SJCRH30 (cell line): ENCODE measurements around the gene NRIP3. TPM values are rescaled to one million over a fixed set of nuclear protein-coding genes. Genes with fewer than 3 reads are reported as not detected.

Experiments used
- DNase-seq, 2 experiments: peaks; one replicate each; pipeline ENCODE4 v3.0.0-alpha.2; 2015 to 2020
- H3K27ac ChIP-seq: fragments of 250-450 bp; sonication (Bioruptor Pico); 2 replicates; pipeline ENCODE4 v1.5.1; 2020; ENCODE audit warnings: mild to moderate bottlenecking, moderate library complexity
- H3K27me3 ChIP-seq: fragments of 250-450 bp; sonication (Bioruptor Pico); 2 replicates; pipeline ENCODE4 v1.5.1; 2020; ENCODE audit warnings: mild to moderate bottlenecking, moderate library complexity
- H3K36me3 ChIP-seq: fragments of 250-450 bp; sonication (Bioruptor Pico); 2 replicates; pipeline ENCODE4 v1.5.1; 2020; ENCODE audit warnings: mild to moderate bottlenecking, moderate library complexity
- H3K4me1 ChIP-seq: fragments of 250-450 bp; sonication (Bioruptor Pico); 2 replicates; pipeline ENCODE4 v1.5.1; 2020; ENCODE audit warnings: mild to moderate bottlenecking, moderate library complexity
- H3K4me3 ChIP-seq: fragments of 250-450 bp; sonication (Bioruptor Pico); 2 replicates; pipeline ENCODE4 v1.5.1; 2020; ENCODE audit warnings: mild to moderate bottlenecking, moderate library complexity
- H3K9me3 ChIP-seq: fragments of 250-450 bp; sonication (Bioruptor Pico); replicated peaks from 2 replicates; pipeline ENCODE4 v1.5.1; 2020; ENCODE audit warnings: mild to moderate bottlenecking, moderate library complexity
- total RNA-seq: library from RNA; depleted of rRNA; stranded (reverse); fragments of >200 nt; shearing (Covaris generic); gene quantifications from 2 replicates; pipeline ENCODE4 v1.2.3, GENCODE V29; 2014; rRNA removed

Gene NRIP3
- 10.1 and 13.2 TPM in 2 replicates for total RNA-seq

DNA sequence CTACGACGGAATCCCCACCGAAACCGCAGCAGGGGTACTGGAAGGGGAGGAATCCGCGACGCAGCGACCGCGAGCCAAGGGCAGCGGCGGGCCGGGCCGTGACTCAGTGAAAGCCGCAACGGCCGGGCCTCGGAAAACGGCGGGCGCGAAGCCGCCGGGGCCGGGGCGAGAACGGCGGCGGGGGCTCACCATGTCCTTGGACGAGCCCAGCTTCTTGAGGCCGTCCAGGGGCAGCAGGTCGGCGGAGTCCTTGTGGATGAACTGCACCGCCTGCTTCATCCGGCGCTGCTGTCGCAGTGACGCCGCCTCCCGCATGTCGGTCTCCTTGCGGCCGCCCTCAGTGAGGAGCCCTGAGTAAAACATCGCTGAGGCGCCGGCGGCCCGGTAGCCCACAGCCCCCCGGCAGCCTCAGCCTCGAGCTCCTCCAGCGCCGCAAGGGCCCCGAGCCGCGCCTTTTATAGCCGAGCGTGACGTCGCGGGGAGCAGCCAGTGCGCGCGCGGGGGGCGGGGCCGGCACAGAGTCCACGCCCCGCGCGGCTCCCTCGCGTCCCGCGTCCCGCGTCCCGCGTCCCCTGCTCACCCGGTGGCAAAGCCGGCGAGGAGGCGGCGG lies at the start of gene NRIP3:
NRIP3 (minus strand) TSS at position 429 of the 610 bp plus-strand sequence; CDS start at position 363, 66 bp downstream.
- peaks cover 9% of the 10 kb centered on the region for H3K27me3 ChIP-seq
- peak; percentile 82 to 84 for DNase-seq
- no peaks in the 10 kb centered on the region for H3K9me3 ChIP-seq
- H3K4me1 ChIP-seq: no peaks in the 10 kb centered on the region
- peak within 1 kb of the TSS; percentile 63 for H3K4me3 ChIP-seq
- peak within 1 kb of the TSS; percentile 20; the same call in 1 of the 2 replicates for H3K27ac ChIP-seq
- H3K36me3 ChIP-seq: no peaks in the 10 kb centered on the region

DNA sequence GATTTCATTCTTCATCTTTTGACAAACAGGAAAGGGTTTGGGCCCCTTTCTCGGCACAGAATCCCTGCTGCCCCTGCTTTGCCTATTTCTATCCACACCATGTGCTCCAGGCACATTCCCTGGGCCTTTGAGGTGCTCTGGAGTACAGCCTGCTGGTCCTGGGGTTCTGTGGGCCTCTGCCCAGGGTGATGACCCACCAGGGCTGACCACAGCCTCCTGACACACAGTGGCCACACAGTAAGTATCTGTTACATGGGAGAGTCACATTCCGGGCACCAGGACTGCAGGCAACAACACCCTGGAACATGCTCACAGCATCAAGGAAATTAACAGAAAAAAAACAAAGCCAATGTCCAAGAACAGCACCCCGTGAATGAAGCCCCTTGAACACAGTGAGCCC lies 48.5 kb upstream of the NRIP3 start:
- no peak for DNase-seq

DNA sequence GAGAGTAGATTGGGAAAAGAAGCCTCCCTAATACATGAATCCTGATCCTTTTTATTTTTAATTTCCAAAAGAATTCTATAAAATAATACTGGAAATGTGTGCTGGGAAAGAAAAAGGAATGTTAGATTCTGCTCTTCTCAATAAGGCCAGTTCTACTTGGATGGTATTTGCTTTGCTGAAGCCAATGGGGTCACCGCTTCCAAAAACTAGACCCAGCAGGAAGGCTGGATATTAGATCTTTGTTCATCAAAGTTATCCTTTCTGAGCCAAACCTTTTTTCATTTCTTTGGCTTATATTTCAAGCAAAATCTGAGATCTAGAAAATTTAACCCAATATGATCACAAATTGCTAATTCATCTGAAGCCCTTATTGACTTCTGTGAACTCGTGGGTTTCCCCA lies 46.2 kb upstream of the NRIP3 start:
- H3K9me3 ChIP-seq: no peaks in the 10 kb centered on the region; the same call in 1 of the 2 replicates
- no peak overlapping the region for H3K27ac ChIP-seq
- H3K27me3 ChIP-seq: no peaks in the 10 kb centered on the region
- no peak for DNase-seq
- no peak overlapping the region for H3K4me3 ChIP-seq
- H3K4me1 ChIP-seq: no peaks in the 10 kb centered on the region
- H3K36me3 ChIP-seq: no peaks in the 10 kb centered on the region

More for the DNA sequence above, 48.5 kb upstream of the NRIP3 start:
- Histone ChIP-seq H3K9me3 (no peaks in the 10 kb centered on the region; the same call in 1 of the 2 replicates), H3K27ac (no peak overlapping the region), H3K4me3 (no peak overlapping the region), H3K4me1 (no peaks in the 10 kb centered on the region), H3K36me3 (no peaks in the 10 kb centered on the region), H3K27me3 (no peaks in the 10 kb centered on the region)

DNA sequence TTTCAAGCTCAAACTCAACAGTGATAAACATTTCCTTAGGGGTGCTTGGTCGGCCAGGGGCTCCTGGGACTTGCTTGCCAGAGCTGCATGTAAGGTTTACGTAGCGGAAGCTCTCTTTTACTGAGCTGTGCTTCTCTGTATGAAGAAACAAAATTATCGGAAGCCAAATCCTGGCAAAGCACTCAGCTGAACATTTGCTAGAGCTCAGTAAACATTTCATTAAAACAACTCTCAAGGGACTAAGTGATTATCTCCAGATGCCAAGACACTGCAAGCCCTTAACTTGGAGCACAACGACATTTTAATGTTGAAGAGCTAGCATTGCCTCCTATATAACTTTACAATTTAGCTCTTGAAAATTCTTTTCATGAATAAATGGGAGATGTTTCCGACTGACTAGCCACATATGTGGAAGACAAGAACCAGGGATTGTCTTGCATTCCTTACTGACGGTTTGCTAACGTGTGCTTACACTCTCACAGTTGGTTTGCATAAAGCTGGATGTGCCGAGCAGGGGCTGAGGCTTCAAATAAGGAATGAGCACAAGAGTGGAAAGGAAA lies 44.2 kb upstream of the NRIP3 start:
- Histone ChIP-seq H3K27me3 (no peaks in the 10 kb centered on the region), H3K9me3 (no peaks in the 10 kb centered on the region), H3K4me1 (no peaks in the 10 kb centered on the region), H3K36me3 (no peaks in the 10 kb centered on the region), H3K4me3 (peak overlapping the region; percentile 8; the same call in 1 of the 2 replicates), H3K27ac (no peak overlapping the region)
- no peak for DNase-seq

DNA sequence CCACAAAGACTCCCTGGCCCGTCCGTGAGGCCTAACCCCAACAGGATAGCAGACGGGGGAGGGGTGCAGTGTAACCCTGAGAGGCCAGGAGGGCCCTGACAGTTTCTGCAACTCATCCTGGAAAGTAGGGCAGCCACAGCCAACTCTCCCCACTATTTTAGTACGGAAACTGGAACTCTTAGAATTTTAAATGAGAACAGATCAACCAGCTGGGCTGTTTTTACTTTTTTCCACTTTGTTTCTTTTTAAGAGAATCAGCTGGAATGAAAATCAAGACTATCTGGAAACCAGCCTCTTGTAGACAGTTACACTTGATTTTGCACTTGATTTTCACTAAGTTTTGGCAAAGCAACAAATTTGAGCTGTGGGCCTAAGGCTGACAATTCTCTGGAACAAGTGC lies 42.7 kb upstream of the NRIP3 start:
- Histone ChIP-seq H3K4me1 (no peaks in the 10 kb centered on the region), H3K4me3 (no peak overlapping the region), H3K27ac (no peak overlapping the region), H3K9me3 (no peaks in the 10 kb centered on the region), H3K27me3 (no peaks in the 10 kb centered on the region), H3K36me3 (no peaks in the 10 kb centered on the region)
- no peak for DNase-seq

DNA sequence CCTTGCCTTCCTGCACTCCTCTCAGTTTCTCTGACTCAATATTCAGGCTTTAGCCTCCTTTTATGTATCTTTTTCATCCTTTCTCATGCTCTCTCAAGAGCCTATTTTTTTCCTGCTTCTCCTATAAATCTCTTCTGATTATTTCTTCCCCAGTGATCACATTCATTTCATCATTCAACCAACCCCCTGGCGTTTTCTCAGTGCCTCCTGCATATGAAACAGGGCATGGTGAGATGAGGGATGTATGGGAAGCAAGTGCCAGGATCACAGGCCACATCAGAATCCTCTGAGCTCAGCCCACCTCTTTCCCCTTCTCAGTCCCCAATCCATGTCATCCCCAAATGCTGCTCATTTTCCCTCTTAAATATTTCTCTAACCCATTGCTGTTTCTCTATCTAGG lies 38.7 kb upstream of the NRIP3 start:
- Histone ChIP-seq H3K4me3 (no peak overlapping the region), H3K4me1 (no peaks in the 10 kb centered on the region), H3K27ac (no peak overlapping the region), H3K36me3 (no peaks in the 10 kb centered on the region), H3K9me3 (no peaks in the 10 kb centered on the region), H3K27me3 (no peaks in the 10 kb centered on the region)
- no peak for DNase-seq

DNA sequence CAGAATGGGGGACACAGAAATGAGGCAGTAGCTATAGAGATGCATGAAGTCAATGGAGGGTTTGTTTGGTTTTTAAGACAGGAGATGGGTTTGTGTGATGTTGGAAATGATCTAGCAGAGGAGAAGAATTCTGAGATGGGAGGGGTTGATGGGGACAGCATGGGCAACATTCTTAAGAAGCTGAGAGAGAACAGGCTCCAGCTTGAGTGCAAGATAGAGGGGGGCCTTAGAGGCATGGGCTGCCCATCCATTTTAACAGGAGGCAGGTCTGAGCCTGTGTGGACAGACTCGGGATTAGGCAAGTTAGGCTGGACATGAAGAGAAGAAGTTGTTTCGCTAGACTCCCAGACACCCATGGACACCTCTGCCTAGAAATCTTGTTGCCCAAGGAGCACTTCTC lies 37.9 kb upstream of the NRIP3 start:
- no peaks in the 10 kb centered on the region for H3K36me3 ChIP-seq
- DNase-seq: no peak

DNA sequence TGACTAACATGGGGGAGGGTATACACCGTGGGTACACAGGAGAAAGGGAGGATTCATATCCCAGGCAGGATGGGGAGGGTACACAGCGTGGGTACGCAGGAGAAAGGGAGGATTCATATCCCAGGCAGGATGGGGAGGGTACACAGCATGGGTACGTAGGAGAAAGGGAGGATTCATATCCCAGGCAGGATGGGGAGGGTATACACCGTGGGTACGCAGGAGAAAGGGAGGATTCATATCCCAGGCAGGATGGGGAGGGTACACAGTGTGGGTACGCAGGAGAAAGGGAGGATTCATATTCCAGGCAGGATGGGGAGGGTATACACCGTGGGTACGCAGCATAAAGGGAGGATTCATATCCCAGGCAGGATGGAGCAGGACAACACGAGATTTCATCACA lies 36.6 kb upstream of the NRIP3 start:
- no peaks in the 10 kb centered on the region for H3K4me1 ChIP-seq
- DNase-seq: no peak
- no peak overlapping the region for H3K4me3 ChIP-seq
- no peaks in the 10 kb centered on the region for H3K27me3 ChIP-seq
- H3K27ac ChIP-seq: no peak overlapping the region
- H3K9me3 ChIP-seq: no peaks in the 10 kb centered on the region
- no peaks in the 10 kb centered on the region for H3K36me3 ChIP-seq

More for the DNA sequence above, 37.9 kb upstream of the NRIP3 start:
- no peak overlapping the region for H3K27ac ChIP-seq
- no peak overlapping the region for H3K4me3 ChIP-seq
- no peaks in the 10 kb centered on the region for H3K27me3 ChIP-seq
- H3K9me3 ChIP-seq: no peaks in the 10 kb centered on the region
- no peaks in the 10 kb centered on the region for H3K4me1 ChIP-seq

DNA sequence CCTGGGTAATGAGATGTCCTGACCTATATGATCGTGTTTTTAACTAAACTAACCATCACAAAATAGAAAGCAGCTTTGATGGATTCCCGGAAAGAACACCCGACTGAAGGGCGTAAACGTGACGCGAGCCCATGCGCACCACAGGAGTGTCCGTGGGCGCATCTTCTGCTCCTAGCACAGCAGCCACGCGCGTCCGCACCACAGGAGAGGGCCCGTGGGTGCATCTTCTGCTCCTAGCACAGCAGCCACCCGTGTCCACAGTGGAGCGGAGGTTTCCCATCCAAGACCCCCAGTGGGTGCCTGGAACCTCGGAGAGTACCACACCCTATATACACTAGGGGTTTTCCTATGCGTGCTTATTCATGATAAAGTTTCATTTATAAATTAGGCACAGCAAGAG lies 36.1 kb upstream of the NRIP3 start:
- Histone ChIP-seq H3K4me1 (no peaks in the 10 kb centered on the region), H3K27ac (no peak overlapping the region), H3K36me3 (no peaks in the 10 kb centered on the region), H3K4me3 (no peak overlapping the region), H3K27me3 (no peaks in the 10 kb centered on the region), H3K9me3 (no peaks in the 10 kb centered on the region)
- DNase-seq: no peak

DNA sequence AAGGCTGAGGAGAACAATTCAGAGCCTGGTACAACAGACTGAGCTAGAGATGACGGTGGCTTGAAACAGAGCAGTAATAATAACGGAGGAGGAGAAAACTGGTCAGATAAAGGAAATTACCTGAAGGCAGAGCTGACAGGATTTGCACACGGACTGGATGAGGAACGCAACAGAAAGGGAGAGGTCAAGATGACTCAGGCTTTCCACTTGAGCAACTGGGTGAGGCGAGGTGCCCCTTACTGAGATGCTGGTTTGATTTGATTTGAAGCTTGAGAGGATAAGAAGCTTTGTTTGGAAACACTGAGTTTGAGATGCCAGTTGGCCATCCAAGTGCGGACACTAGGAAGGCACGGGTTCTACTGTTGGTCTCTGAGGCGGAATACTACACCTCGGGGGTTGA lies 35.4 kb upstream of the NRIP3 start:
- Histone ChIP-seq H3K9me3 (no peaks in the 10 kb centered on the region), H3K27me3 (no peaks in the 10 kb centered on the region), H3K4me3 (no peak overlapping the region), H3K36me3 (no peaks in the 10 kb centered on the region), H3K4me1 (no peaks in the 10 kb centered on the region), H3K27ac (no peak overlapping the region)
- DNase-seq: no peak

DNA sequence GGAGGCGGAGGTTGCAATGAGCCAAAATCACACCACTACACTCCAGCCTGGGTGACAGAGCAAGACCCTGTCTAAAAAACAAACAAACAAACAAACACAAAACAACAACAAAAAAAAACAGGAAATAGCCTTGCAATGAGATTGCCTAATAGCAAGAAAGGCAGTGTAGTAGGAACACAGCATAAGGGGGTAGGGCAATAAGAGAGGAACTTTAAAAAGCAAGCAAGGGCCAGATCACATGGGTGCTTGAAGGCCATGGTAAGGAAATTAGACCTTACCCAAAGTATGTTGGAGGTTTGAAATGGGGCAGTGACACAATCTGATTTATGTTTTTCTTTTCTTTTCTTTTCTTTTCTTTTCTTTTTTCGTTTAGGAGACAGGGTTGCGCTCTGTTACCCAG lies 34.7 kb upstream of the NRIP3 start:
- Histone ChIP-seq H3K4me3 (no peak overlapping the region), H3K27me3 (no peaks in the 10 kb centered on the region), H3K36me3 (no peaks in the 10 kb centered on the region), H3K27ac (no peak overlapping the region), H3K4me1 (no peaks in the 10 kb centered on the region), H3K9me3 (no peaks in the 10 kb centered on the region)
- no peak for DNase-seq

DNA sequence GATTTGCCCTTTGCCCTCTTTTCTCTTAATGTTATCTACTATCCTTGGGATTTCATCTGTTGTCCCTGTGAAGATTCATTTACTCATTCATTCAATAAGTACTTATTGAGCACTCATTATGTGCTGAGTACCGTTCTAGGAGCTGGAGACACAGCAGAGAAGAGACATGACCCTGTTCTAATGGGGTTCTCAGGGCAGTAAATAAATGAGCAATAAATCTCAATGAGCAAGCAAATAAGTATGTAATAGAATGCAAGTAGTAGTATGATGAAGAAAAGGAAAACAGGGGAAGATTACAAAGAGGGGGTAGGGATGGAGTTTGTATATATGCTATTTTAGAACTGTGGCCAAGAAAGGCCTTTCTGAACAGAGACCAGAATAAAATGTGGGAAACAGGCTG lies 34.2 kb upstream of the NRIP3 start:
- no peak overlapping the region for H3K4me3 ChIP-seq
- no peaks in the 10 kb centered on the region for H3K4me1 ChIP-seq
- no peak overlapping the region for H3K27ac ChIP-seq
- H3K36me3 ChIP-seq: no peaks in the 10 kb centered on the region
- no peaks in the 10 kb centered on the region for H3K9me3 ChIP-seq
- H3K27me3 ChIP-seq: no peaks in the 10 kb centered on the region
- no peak for DNase-seq

DNA sequence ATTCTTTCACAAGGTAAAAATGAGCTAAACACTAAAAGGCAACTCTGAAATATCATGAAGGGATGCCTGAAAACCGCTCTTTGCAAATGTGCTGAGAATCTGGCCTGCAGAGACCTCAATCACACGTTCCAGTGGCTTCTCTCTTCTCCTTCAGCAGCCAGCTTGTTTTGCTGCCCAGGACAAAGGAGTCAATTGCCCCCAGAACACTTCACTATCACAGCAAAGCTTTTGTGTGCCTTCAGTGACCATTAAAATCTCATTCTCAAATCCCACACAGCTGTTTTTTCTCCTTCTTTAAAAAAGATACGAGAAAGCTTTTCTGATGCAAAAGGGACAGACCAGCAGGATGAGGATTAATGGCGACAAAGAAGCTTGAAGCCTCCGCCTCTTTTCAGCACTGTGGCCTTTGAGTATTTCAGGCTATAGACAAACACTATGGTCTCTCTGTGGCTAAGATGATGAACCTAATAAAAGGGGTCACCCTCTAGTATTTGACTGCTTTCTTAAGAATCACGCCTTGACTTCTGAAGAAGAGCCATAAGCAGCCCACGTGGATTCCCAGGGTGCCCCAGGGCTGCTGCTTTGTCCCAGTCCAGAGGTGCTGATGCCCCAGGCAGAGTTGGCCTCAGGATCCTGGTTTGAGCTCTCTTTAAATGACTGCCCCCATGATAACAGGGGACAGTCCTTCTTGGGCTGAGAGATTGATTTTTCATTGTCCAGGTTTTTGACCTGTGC lies 33.4 kb upstream of the NRIP3 start:
- H3K27me3 ChIP-seq: no peaks in the 10 kb centered on the region

DNA sequence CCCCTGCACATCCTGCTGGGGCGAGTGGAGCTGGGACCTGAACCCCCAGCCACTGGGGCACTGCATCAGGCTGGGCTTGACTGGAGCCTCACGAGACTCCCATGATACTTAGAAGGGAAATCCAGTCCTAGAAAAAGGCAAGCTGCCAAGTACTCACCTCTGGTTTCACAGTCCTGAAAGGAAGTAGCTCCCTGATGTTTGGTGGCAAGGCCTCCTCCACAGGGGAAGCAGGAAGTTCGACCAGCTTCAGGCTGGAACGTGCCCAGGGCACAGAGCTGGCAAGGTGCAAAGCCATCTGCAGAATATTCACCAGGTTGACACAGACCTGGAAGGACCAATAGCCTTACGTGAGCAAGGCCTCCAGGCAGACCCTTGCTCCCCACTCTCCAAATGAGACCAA lies 26.8 kb upstream of the NRIP3 start:
- Histone ChIP-seq H3K27me3 (no peaks in the 10 kb centered on the region), H3K4me1 (peaks cover 6% of the 10 kb centered on the region; the same call in 1 of the 2 replicates), H3K9me3 (no peaks in the 10 kb centered on the region), H3K36me3 (no peaks in the 10 kb centered on the region), H3K4me3 (no peak overlapping the region), H3K27ac (no peak overlapping the region)
- DNase-seq: no peak

More for the DNA sequence above, 33.4 kb upstream of the NRIP3 start:
- H3K4me1 ChIP-seq: no peaks in the 10 kb centered on the region
- H3K4me3 ChIP-seq: no peak overlapping the region
- H3K27ac ChIP-seq: no peak overlapping the region
- no peak for DNase-seq
- H3K36me3 ChIP-seq: no peaks in the 10 kb centered on the region
- no peaks in the 10 kb centered on the region for H3K9me3 ChIP-seq

DNA sequence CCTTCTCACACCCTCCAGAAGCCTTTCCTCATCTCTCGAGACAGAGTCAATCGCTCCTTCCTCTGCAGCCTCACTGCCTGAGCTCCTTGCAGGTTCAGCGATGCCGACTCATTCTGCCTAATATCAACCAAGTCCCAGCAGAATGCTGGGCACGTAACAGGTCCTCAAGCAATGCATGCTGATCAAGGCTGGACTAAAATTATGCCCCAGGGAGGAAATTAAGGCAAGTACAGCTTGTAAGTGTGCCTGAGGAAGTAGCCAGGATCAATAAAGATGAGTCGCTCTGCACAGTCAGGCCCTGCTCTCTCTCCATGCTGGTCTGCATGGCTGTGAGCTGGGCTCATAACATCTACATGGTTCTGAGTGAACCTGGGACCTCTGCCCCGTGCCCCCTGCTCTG lies 25.6 kb upstream of the NRIP3 start:
- peaks cover 6% of the 10 kb centered on the region; the same call in 1 of the 2 replicates for H3K4me1 ChIP-seq
- H3K27me3 ChIP-seq: no peaks in the 10 kb centered on the region
- no peak for DNase-seq
- H3K36me3 ChIP-seq: no peaks in the 10 kb centered on the region
- no peak overlapping the region for H3K27ac ChIP-seq
- no peak overlapping the region for H3K4me3 ChIP-seq
- no peaks in the 10 kb centered on the region for H3K9me3 ChIP-seq
